ENCODE results near the gene ASTN1. TPM values are rescaled to one million over a fixed set of nuclear protein-coding genes. Genes with fewer than 3 reads are reported as not detected.

ASTN1 gene
- total RNA-seq, 1 donor from 2014 or later: not detected

- Mint-ChIP-seq H3K27ac (no peak overlapping the region), H3K27me3 (no peaks in the 10 kb centered on the region)
- intact Hi-C loops (cut with micrococcal nuclease): no loop called here
Measured at GRCh38 chr1:176944606-176945005, 219.9 kb downstream of the ASTN1 start.

DNA sequence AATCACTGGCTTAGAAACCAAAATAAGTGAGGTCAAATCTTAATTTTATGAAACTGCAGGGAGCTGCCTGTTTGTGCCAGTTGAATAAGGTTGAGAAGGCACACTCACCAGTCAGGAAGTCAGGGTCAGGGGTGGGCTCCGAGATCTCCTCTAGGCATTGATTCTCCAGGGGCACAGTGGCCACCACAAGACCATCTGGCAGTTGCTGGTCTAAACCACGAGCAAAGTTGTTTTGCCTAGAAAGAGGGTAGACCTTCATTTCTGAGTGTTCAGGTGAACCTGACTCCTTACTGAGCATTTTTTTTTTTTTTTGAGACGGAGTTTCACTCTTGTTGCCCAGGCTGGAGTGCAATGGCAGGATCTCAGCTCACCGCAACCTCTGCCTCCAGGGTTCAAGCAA lies 220.7 kb downstream of the ASTN1 start:
- Mint-ChIP-seq H3K9me3 (no peaks in the 10 kb centered on the region), H3K4me3 (no peak overlapping the region), H3K4me1 (no peaks in the 10 kb centered on the region), H3K27ac (no peak overlapping the region), H3K27me3 (no peaks in the 10 kb centered on the region), H3K36me3 (ENCODE audit: low read depth) (no peaks in the 10 kb centered on the region)
- intact Hi-C loops (cut with micrococcal nuclease): no loop called here
- DNase-seq: no peak

More at GRCh38 chr1:176944606-176945005, 219.9 kb downstream of the ASTN1 start:
- Mint-ChIP-seq H3K4me1 (no peaks in the 10 kb centered on the region), H3K9me3 (no peaks in the 10 kb centered on the region), H3K4me3 (no peak overlapping the region), H3K36me3 (ENCODE audit: low read depth) (no peaks in the 10 kb centered on the region)
- DNase-seq: no peak

GRCh38 chr1:176942346-176942745 lies 222.2 kb downstream of the ASTN1 start:
- no peaks in the 10 kb centered on the region for H3K36me3 Mint-ChIP-seq (ENCODE audit: low read depth)
- H3K4me3 Mint-ChIP-seq: no peak overlapping the region
- H3K27me3 Mint-ChIP-seq: no peaks in the 10 kb centered on the region
- intact Hi-C loops (cut with micrococcal nuclease): no loop called here
- DNase-seq: no peak
- H3K27ac Mint-ChIP-seq: no peak overlapping the region
- H3K9me3 Mint-ChIP-seq: no peaks in the 10 kb centered on the region
- H3K4me1 Mint-ChIP-seq: no peaks in the 10 kb centered on the region

GRCh38 chr1:176939993-176940392 lies 224.5 kb downstream of the ASTN1 start:
- Mint-ChIP-seq H3K27ac (no peak overlapping the region), H3K4me3 (no peak overlapping the region), H3K27me3 (no peaks in the 10 kb centered on the region), H3K9me3 (no peaks in the 10 kb centered on the region), H3K36me3 (ENCODE audit: low read depth) (no peaks in the 10 kb centered on the region), H3K4me1 (no peaks in the 10 kb centered on the region)
- no peak for DNase-seq
- intact Hi-C loops (cut with micrococcal nuclease): no loop called here

DNA sequence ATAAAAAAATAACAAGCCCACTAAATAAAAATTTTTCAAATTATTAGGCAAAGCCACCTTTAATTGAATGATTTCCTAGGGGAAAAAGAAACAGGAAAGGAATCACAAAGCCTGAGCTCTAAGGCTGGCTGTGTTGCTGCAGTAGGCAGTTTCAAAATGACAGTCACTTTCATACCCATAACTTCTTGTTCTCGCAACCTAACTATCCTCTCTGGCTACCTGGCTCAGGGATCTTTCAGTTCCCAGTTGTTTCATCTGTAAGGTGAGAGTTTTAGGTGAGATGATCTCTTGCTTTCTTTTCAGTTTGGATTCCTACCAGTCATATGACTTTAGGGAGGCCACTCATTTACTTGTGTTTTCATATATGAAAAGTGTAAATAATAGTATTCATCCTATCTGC lies 226.1 kb downstream of the ASTN1 start:
- intact Hi-C loops (cut with micrococcal nuclease): no loop called here
- Mint-ChIP-seq H3K4me1 (no peaks in the 10 kb centered on the region), H3K36me3 (ENCODE audit: low read depth) (no peaks in the 10 kb centered on the region), H3K27ac (no peak overlapping the region), H3K4me3 (no peak overlapping the region), H3K9me3 (no peaks in the 10 kb centered on the region), H3K27me3 (no peaks in the 10 kb centered on the region)
- DNase-seq: no peak

DNA sequence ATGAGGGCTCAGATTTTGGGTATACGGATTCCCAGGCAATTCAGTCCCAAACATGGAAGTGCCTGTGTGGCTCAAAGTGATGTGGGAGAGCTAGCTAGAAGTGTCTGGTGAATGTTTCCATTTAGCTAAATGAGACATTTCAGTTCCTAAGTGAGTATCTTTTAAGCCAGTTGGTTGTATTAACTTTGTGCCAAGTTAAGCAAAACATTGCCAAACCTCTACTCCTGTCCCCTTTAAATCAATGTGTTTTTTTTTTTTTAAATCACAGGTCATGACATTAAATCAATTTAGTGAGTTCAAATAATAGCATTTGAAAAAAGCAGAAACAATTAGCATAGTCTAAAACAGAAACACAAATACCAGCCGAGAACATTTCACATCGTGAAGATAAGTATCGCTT lies 230.1 kb downstream of the ASTN1 start:
- intact Hi-C loops (cut with micrococcal nuclease): no loop called here
- Mint-ChIP-seq H3K4me3 (no peak overlapping the region), H3K4me1 (no peaks in the 10 kb centered on the region), H3K36me3 (ENCODE audit: low read depth) (no peaks in the 10 kb centered on the region), H3K27ac (no peak overlapping the region), H3K9me3 (no peaks in the 10 kb centered on the region), H3K27me3 (no peaks in the 10 kb centered on the region)
- DNase-seq: no peak

- H3K36me3 Mint-ChIP-seq (ENCODE audit: low read depth): no peaks in the 10 kb centered on the region
- H3K4me1 Mint-ChIP-seq: no peaks in the 10 kb centered on the region
- no peak for DNase-seq
- H3K27ac Mint-ChIP-seq: no peak overlapping the region
- intact Hi-C loops (cut with micrococcal nuclease): no loop called here
- no peaks in the 10 kb centered on the region for H3K9me3 Mint-ChIP-seq
- no peaks in the 10 kb centered on the region for H3K27me3 Mint-ChIP-seq
- no peak overlapping the region for H3K4me3 Mint-ChIP-seq
Measured at GRCh38 chr1:176932114-176933104, 232.1 kb downstream of the ASTN1 start.

GRCh38 chr1:176931526-176931925 lies 233.0 kb downstream of the ASTN1 start:
- no peaks in the 10 kb centered on the region for H3K9me3 Mint-ChIP-seq
- intact Hi-C loops (cut with micrococcal nuclease): no loop called here
- H3K27ac Mint-ChIP-seq: no peak overlapping the region
- no peak for DNase-seq
- no peak overlapping the region for H3K4me3 Mint-ChIP-seq
- H3K4me1 Mint-ChIP-seq: no peaks in the 10 kb centered on the region
- H3K36me3 Mint-ChIP-seq (ENCODE audit: low read depth): no peaks in the 10 kb centered on the region
- no peaks in the 10 kb centered on the region for H3K27me3 Mint-ChIP-seq

GRCh38 chr1:176926330-176927086 lies 238.0 kb downstream of the ASTN1 start:
- Mint-ChIP-seq H3K27ac (no peak overlapping the region), H3K36me3 (ENCODE audit: low read depth) (no peaks in the 10 kb centered on the region)

DNA sequence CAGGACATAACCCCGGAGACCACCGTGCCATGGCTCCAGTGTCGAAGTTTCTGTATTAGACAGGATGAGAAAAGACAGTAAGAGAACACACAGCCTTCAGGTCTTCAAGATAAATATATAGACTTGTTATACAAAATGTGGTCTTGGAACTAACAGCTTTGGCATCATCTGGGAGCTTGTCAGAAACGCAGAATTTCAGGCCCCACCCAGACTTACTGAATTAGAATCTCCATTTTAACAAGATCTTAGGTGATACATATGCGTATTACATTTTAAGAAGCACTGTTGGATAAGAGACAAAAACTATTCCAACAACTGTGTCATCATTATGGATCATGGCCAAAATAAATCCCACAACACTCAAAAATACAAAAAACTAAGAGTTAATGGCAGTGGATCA lies 239.3 kb downstream of the ASTN1 start:
- no peak overlapping the region for H3K4me3 Mint-ChIP-seq
- H3K9me3 Mint-ChIP-seq: no peaks in the 10 kb centered on the region
- H3K36me3 Mint-ChIP-seq (ENCODE audit: low read depth): no peaks in the 10 kb centered on the region
- intact Hi-C loops (cut with micrococcal nuclease): no loop called here
- no peaks in the 10 kb centered on the region for H3K4me1 Mint-ChIP-seq
- H3K27me3 Mint-ChIP-seq: no peaks in the 10 kb centered on the region
- no peak overlapping the region for H3K27ac Mint-ChIP-seq
- no peak for DNase-seq

More at GRCh38 chr1:176926330-176927086, 238.0 kb downstream of the ASTN1 start:
- H3K4me3 Mint-ChIP-seq: no peak overlapping the region
- H3K9me3 Mint-ChIP-seq: no peaks in the 10 kb centered on the region
- H3K4me1 Mint-ChIP-seq: no peaks in the 10 kb centered on the region
- no peaks in the 10 kb centered on the region for H3K27me3 Mint-ChIP-seq
- intact Hi-C loops (cut with micrococcal nuclease): no loop called here
- no peak for DNase-seq

GRCh38 chr1:176923283-176923682 lies 241.2 kb downstream of the ASTN1 start:
- Mint-ChIP-seq H3K27ac (no peak overlapping the region), H3K27me3 (no peaks in the 10 kb centered on the region)
- intact Hi-C loops (cut with micrococcal nuclease): no loop called here

GRCh38 chr1:176919386-176920378 lies 244.8 kb downstream of the ASTN1 start:
- no peaks in the 10 kb centered on the region for H3K4me1 Mint-ChIP-seq
- DNase-seq: no peak
- no peaks in the 10 kb centered on the region for H3K36me3 Mint-ChIP-seq (ENCODE audit: low read depth)
- H3K27me3 Mint-ChIP-seq: no peaks in the 10 kb centered on the region
- H3K9me3 Mint-ChIP-seq: no peaks in the 10 kb centered on the region
- H3K4me3 Mint-ChIP-seq: no peak overlapping the region
- intact Hi-C loops (cut with micrococcal nuclease): no loop called here
- H3K27ac Mint-ChIP-seq: no peak overlapping the region

More at GRCh38 chr1:176923283-176923682, 241.2 kb downstream of the ASTN1 start:
- Mint-ChIP-seq H3K4me3 (no peak overlapping the region), H3K4me1 (no peaks in the 10 kb centered on the region), H3K9me3 (no peaks in the 10 kb centered on the region), H3K36me3 (ENCODE audit: low read depth) (no peaks in the 10 kb centered on the region)
- no peak for DNase-seq

DNA sequence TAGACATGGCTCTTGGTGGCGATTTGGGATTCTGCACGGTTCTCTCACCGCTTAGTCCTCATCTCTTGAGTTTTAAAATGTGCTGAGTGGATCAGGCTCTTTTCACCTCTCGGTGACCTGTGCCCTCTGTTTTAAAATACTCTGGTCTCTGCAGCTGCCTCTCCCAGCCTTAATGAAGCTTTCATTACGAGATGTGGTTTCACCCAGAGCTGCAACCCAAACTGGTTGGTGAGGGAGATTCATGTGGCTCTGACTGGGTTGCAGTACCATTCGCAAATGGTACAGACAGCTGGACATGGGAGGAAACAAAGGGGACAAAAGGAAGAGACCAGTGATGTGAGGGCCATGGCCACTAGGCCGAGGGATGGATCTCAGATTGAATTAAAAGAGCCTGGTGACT lies 258.9 kb downstream of the ASTN1 start:
- H3K27me3 Mint-ChIP-seq: no peaks in the 10 kb centered on the region
- H3K4me3 Mint-ChIP-seq: no peak overlapping the region
- no peak overlapping the region for H3K27ac Mint-ChIP-seq
- no peak for DNase-seq
- intact Hi-C loops (cut with micrococcal nuclease): no loop called here
- H3K4me1 Mint-ChIP-seq: no peaks in the 10 kb centered on the region
- H3K36me3 Mint-ChIP-seq (ENCODE audit: low read depth): no peaks in the 10 kb centered on the region
- no peaks in the 10 kb centered on the region for H3K9me3 Mint-ChIP-seq

All from activated CD4-positive, alpha-beta T cell treated with anti-CD3 and anti-CD28 coated beads, Interleukin-2, amount 10 ng/mL, durations not matched to agents 24 days and 14 days (primary cell).